NCI-H187 (cell line): Measurements from ENCODE around the gene DNAH6.

Source experiments
- DNase-seq, 2 experiments: peaks; one replicate each; lab custom pipeline; 2025; lab: John Stamatoyannopoulos, UW

The DNAH6 gene

DNA sequence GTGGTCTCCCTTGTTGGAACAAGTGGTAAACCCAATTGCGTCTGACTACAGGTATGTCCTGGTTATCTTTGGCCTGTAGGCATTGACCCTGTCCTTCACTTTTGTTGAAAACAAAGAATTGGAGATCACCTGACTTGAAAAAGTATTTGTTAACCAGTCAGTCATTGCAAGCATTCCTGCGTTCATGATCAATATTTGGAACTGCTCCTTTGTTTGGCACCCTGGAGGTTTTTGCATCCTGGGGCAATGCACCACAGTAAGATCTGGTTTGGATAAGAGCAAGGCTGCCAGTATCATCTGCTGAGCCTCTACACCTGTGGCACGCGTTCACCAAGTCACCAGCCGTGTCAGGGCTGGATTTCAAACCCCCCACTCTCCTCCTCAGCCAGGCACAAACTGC is 115.7 kb downstream of the DNAH6 start:
- no peak for DNase-seq

DNA sequence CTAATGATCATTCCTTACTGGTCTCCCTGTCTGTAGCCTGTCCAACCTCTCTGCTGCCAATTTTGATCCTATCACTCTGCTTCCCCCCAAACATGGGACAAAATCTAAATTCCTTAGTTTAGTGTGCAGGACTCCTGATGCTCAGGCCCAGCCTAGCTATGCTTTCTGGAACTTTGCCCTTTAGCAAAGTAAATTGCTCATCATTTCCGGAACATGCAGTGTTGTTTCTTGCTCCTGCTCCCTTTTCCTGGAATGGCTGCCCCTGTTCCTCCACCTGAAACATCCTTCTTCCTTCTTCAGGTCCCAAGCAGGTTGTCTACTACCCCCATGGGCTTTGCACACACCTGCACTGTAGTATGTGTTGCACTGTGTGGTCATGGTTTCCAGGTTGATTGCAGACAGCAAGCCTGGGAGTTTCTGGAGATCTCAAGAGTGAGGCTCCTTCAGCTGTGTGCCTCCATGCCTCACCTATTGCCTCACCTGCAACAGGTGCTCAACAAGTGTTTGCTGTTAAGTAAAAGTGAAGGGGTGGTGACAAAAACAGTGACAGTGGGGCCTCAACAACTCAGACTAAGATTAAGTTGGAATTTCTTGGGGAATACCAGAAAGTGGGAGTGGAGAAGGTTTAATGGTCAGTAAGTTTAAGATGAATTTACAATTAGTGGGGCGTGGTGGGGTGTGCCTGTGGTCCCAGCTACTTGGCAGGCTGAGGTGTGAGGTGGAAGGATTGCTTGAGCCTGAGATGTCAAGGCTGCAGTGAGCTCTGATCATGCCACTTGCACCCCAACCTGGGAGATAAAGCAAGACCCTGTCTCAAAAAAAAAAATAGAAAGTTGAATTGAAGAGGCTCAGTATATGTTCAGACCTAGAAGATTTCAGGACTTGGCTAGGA is 120.0 kb downstream of the DNAH6 start:
- DNase-seq, result no peak

DNA sequence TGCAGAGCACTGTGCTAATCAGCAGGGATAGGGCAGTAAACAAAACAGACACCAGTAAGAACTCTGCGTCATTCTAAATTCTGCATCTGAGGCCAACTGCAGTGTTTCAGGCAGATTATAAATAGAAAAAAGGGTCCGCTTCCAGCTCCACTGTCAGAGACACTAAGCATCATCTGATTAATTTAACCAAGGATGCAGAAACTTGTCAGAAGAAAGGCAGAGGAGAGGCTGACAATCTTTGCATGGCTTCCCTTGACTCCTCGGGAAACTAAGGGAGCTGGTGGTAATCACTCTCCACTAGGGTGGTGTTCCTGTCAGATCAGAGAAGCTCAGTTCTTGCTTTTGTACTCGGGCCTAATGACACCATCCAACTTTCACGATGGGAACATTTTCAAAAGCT is 123.5 kb downstream of the DNAH6 start:
- DNase-seq, result no peak

DNA sequence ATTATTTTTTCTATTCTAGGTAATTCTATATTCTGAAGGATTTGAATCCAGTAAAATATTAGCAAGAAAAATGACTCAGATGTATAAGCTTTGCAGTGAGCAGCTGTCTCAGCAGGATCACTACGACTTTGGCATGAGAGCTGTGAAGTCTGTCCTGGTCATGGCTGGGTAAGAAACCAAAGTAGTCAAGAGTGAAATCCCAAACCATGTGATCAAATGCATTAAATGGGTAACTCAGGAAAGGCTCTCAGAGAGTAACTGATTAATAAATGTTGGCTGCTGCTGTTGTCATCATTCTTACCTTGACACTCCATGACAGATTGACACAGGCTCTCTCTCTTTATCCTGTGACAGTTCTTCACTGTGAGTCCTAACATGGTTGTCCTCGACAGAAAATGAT is 124.1 kb downstream of the DNAH6 start:
- no peak for DNase-seq

DNA sequence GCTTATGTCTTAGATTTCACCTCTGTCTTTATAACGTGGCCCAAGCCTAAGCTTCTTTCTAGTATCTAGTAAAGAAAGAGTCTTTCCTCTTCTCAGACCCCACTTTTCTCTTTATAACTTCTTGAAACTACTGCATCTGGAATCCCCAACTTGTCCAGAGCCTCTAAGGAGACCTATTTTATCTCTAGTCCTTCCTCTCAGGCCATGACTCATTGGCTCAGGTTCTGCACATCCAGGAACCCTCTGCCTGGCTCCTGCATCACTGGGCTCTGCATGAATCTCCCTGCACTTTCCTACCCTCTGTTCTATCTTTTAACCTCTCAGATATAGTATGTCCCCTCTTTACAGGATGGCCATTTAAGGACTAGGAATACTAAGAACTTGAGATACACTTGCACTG is 124.7 kb downstream of the DNAH6 start:
- no peak for DNase-seq

GRCh38 chr2:84643991-84644390 is 127.7 kb downstream of the DNAH6 start:
- no peak for DNase-seq

GRCh38 chr2:84646514-84646913 is 130.2 kb downstream of the DNAH6 start:
- no peak for DNase-seq

DNA sequence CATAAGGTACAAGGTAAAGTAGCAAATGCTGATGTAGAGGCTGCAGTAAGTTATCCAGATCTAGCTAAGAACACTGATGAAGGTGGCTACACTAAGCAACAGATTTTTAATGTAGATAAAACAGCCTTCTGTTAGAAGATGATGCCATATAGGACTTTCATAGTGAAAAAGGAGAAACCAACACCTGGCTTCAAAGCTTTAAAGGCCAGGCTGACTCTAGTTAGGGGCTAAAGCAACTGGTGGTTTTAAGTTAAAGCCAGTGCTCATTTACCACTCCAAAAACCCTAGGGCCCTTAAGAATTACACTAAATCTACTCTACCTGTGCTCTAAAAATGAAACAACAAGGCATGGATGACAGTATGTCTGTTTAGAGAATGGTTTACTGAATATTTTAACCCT is 131.0 kb downstream of the DNAH6 start:
- no peak for DNase-seq

GRCh38 chr2:84649058-84649457 is 132.8 kb downstream of the DNAH6 start:
- no peak for DNase-seq

DNA sequence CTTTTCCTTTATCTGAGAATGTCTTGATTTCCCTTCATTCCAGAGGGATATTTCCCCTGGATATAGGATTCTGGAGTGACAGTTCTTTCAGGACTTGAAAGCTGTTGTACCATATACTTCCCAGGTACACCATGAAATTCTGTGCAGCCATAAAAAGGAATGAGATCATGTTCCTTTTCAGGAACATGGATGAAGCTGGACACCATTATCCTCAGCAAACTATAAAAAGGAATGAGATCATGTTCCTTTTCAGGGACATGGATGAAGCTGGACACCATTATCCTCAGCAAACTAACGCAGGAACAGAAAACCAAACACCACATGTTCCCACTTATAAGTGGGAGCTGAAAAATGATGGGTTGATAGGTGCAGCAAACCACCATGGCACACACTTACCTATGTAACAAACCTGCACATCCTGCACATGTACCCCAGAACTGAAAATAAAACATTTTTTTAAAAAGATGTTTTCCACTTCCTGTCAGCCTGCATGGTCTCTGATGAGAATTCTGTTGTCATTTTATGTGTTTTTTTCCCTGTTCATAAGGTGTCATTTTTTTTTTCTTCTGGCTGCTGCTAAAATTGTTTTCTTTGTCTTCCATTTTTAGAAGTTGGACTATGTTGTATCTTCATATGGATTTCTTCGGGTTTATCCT is 133.3 kb downstream of the DNAH6 start:
- DNase-seq, result no peak

DNA sequence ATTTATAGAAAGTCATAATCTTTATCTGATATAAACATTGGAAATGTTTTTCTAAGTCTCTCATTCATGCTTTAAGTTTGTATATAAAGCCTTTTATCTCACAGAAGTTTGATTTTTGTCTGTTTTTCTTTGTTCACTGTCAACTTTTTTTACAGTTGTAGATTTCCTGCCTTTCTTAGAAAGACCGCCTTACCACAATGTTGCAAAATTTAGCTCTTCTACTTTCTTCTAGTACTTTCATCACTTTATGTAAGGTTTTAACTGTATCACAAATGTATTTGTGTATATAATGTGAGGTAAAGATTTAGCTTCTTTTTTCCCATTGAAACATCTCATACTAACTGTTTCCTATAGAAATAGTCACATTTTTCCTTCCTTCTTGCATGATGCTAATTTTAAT is 136.1 kb downstream of the DNAH6 start:
- no peak for DNase-seq

DNA sequence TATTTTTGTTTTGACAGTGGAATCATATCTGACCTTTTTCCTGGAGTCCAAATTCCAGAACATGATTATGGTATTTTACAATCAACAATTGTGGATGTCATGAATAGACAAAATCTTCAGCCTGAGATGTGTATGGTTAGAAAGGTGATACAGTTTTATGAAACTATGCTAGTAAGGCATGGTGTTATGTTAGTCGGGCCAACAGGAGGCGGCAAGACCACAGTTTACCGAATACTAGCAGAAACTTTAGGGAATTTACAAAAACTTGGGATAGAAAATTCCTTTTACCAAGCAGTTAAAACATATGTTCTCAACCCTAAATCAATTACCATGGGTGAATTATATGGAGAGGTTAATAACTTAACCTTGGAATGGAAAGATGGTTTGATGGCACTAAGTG is 137.0 kb downstream of the DNAH6 start:
- DNase-seq, result no peak

- DNase-seq, result no peak
Measured at GRCh38 chr2:84654414-84654813, 138.1 kb downstream of the DNAH6 start.

DNA sequence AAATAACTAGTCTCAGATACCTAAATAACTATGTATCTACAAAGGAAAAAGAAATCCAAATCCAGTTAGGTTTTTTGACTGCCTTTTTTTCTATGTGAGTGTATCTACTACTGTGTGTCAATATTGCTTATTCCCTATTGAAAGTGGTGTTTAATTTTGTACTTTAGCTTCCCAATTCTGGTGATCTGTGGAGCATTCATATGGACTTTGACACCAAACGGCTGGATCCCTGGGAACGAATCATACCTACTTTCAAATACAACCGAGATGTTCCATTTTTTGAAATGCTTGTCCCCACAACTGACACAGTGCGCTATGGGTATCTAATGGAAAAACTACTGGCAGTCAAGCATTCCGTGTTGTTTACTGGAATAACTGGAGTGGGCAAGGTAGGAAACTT is 152.8 kb downstream of the DNAH6 start:
- no peak for DNase-seq

DNA sequence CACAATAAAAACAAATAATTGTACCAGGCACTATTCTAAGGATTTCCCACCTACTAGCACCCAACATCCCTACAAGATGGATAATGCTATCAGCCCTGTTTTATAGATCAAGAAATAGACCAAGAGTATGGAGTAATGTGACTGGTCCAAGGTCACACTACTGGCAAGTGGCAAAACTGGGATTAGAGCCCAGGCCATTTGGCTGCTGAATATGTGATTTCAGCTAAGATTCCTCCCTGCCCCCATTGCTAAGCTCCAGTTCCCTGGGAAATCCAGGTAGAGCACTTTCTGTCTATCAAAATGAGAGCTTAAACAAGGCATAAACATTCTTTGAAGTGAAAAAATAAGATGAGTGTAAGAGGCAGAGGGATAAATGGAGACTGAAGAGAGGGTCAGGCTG is 157.8 kb downstream of the DNAH6 start:
- DNase-seq, result no peak

- no peak for DNase-seq
Measured at GRCh38 chr2:84674586-84674985, 158.3 kb downstream of the DNAH6 start.

- DNase-seq, result no peak
Measured at GRCh38 chr2:84676295-84676694, 160.0 kb downstream of the DNAH6 start.

GRCh38 chr2:84678214-84678613 is 161.9 kb downstream of the DNAH6 start:
- no peak for DNase-seq

DNA sequence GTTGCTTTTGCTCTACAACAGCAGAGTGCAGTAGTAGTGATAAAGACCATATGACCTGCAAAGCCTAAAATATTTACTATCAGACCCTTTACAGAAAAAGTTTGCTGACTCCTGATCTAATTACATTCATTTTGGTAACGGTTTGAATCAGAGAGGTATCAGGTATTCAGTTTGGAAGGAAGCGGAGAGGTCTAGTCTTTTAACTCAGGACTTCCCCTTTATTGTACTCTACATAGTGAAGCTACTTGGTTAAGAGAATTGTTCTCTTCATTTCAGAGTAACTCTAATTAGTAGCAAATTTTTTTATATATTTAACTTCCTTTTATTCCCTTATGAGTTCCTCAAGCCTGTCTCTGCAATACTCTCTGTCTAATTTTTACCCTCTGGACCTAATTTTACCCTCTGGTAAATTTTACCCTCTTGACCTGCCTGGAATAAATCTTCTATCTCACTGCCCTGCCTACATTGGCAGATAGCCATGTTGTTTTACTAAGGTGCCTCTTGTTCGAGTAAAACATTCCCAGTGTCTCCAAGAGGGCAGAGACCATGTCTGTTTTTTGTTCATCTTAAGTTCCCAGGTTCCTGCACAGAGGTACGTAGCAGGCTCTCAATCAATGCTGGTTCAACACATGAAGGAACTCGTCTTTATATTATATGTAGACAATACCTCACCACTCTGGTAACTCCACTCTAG is 170.6 kb downstream of the DNAH6 start:
- DNase-seq, result no peak

DNA sequence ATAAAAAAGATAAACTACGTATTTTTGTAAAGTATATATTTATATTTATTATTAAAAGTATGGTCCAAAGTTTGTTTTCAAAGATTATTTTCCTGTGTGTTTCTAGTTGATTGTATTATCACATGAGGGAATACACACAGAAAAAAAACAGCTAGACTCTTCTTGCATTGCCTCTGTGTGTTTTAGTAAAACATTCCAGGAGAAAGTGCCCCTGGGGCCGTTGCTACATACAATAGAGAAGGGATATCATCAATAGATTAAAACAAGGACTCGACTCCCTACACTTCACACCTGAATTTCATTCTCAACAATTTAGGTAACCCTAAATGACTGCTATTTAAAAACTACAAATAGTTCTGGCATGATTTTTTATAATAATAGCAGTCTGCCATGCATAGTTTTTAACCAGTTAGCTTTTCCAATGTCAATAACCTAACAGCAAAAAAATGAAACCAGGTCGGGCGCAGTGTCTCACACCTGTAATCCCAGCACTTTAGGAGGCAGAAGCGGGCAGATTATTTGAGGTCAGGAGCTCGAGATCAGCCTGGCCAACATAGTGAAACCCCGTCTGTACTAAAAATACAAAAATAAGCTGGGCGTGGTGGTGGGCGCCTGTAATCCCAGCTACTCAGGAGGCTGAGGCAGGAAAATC is 171.3 kb downstream of the DNAH6 start:
- no peak for DNase-seq

- DNase-seq, result no peak
Measured at GRCh38 chr2:84690225-84690624, 173.9 kb downstream of the DNAH6 start.

DNA sequence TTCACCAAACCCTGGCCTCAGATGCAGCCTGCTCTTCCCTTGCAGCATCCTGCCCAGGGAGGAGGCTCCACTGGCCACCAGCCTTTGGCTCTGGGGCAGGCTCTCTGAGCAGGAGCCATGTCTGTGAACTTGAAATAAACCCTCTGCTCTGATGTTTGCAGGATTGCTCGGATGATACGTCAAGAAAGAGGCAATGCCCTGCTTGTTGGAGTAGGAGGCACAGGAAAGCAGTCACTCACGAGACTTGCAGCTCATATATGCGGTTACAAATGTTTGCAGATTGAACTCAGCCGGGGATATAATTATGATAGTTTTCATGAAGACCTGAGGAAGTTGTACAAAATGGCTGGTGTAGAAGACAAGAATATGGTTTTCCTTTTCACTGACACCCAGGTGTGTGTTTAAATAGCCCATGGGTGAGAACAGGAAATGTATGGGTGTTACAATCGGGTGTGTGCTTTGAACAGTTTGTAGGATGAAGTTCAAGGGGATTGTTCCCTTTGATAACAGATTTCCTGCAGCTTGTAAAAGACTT is 177.9 kb downstream of the DNAH6 start:
- no peak for DNase-seq
